HG02610 (cell line): ENCODE results near the gene AFDN.

Experiments
- ATAC-seq: cut with Tn5 transposase; IDR thresholded peaks from one replicate; pipeline ENCODE4 v1.9.1; 2021; ENCODE audit warnings: mild to moderate bottlenecking, moderate library complexity; ENCODE audit not compliant: unreplicated experiment

The AFDN gene

DNA sequence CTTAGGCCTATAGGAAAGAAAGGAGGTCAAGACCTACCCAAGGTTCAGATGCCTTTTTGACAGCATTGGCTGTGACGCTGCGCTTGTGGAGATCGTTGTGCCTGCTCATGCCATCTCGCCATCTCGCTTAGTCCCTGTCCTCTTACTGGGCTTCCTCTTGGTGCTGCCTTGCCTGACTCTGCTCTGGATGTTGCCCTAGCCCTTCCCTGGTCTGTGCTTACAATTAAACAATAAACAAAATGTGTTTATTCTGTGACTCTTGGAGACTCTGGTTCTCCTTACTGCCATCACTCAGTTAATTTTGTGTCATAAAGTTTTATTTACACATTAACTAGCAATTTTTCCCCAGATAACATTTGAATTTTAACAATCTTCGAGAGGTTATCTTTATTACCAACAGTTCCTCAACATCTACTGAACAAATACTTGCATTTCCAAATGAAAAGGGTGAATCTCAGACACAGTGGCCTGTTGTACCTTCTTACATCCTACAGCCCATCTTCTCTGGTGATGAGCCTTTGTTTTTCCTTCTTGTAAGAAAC, 11.6 kb downstream of the AFDN start:
- no peak for ATAC-seq

- no peak for ATAC-seq
Observed at GRCh38 chr6:167839343-167839742, 12.6 kb downstream of the AFDN start.

- no peak for ATAC-seq
Observed at GRCh38 chr6:167839755-167840154, 13.0 kb downstream of the AFDN start.

- no peak for ATAC-seq
Observed at GRCh38 chr6:167840160-167840525, 13.4 kb downstream of the AFDN start.

GRCh38 chr6:167840526-167841179, 13.9 kb downstream of the AFDN start:
- ATAC-seq, result no peak

GRCh38 chr6:167841981-167842380, 15.3 kb downstream of the AFDN start:
- no peak for ATAC-seq

GRCh38 chr6:167842457-167842856, 15.7 kb downstream of the AFDN start:
- ATAC-seq, result no peak

- no peak for ATAC-seq
Observed at GRCh38 chr6:167843023-167843422, 16.3 kb downstream of the AFDN start.

GRCh38 chr6:167845856-167846255, 19.1 kb downstream of the AFDN start:
- ATAC-seq, result no peak

DNA sequence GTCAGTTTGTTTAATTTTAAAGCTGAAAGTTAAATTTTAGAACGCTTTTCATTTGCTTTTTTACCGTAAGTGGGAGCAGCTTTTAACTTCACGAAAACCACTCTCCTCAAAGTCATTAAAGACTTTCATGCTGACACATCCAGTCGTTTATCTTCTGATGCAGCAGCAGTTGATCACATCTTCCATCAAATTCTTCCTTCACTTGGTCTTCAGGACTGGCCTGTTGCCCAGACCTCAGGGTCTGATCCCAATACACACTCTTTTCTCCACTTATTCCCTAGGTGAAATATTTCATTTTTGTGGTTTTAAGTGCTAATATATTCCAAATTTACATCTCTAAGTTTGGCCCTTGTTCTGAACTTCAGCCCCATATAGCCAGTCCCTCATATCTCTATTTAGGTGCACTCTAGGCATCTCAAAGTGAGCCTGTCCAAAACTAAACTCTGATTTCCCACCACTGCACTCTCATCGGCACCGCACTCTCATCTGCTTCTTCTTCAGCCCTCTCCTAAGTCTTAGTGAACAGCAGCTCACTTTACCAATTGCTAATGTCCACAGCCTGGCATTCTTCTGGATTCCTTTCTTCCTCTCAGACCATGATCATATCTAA, 20.4 kb downstream of the AFDN start:
- no peak for ATAC-seq

GRCh38 chr6:167847936-167848335, 21.2 kb downstream of the AFDN start:
- no peak for ATAC-seq

GRCh38 chr6:167848783-167849182, 22.1 kb downstream of the AFDN start:
- no peak for ATAC-seq

- ATAC-seq, result no peak
Observed at GRCh38 chr6:167849846-167850459, 23.2 kb downstream of the AFDN start.

DNA sequence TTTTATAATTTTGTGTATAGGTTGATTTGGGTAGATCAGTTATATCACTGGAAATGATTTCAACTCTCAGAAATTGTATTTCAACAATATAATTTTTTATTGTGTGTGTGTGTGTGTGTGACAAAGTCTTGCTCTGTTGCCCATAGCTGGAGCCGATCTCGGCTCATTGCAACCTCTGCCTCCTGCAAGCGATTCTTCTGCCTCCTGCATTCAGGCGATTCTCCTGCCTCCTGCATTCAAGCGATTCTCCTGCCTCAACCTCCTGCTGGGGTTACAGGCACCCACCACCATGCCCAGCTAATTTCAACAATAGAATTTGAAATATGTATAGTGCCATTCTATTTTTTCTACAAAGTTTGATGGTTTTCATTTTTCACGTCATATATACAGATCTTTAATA, 24.1 kb downstream of the AFDN start:
- ATAC-seq, result no peak

GRCh38 chr6:167851370-167851952, 24.8 kb downstream of the AFDN start:
- no peak for ATAC-seq

DNA sequence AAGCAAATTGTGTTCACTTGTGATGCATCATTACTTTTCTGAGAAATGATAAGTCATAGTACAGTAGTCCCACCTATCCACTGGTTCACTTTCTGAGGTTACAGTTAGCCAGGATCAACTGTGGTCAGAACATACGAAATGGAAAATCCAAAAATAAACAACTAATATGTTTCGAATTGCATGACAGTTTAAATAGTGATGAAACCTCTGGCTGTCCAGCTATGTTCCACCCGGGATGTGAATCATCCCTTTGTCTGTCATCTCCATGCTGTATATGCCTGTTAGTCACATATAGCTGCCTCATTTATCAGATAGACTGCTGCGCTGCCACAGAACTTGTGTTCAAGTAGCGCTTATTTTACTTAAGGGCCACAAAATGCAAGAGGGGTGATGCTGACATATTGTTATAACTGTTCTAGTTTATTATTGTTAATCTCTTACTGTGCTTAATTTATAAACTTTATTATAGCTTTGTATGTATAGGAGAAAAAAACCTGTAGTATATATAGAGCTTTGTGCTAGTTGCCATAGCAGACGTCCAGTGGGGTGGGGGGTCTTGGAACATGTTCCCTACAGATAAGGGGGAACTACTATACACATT, 29.2 kb downstream of the AFDN start:
- no peak for ATAC-seq

- ATAC-seq, result no peak
Observed at GRCh38 chr6:167856474-167856873, 29.8 kb downstream of the AFDN start.

DNA sequence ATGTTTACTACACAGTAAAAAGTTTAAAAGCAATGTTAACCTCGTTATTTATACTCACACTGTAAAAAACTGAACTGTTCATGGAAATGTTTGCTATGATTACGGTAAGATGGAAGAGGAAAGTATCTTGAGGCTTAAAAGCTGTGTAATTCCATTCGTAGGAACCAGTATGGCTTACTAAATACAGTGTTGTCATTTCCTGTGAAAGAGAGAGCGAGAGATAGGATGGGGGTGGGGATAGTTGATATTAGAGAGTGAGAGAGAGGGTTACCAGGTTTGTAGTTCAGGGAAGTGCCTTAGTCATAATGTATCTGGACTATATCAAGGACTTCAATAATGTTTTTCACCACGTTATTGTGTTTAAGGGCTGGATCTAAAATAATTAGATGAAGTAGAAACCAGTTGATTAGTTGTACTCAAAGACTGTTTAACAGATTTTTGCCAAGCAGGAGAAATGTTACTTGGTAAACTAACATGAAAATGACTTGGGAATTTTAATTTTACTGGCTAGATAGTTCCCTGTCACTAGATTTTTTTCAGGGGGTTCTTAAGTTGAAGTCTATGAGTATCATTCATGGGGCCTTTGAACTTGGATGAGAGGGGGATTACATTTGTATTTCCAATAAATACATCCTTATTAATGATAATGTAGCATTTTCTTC, 30.4 kb downstream of the AFDN start:
- ATAC-seq, result no peak

- no peak for ATAC-seq
Observed at GRCh38 chr6:167858086-167858591, 31.4 kb downstream of the AFDN start.

- no peak for ATAC-seq
Observed at GRCh38 chr6:167858842-167859664, 32.3 kb downstream of the AFDN start.
